Bronchial epithelial cell (primary cell): ENCODE results near the gene DAP3. TPM values are rescaled to one million over a fixed set of nuclear protein-coding genes. Genes with fewer than 3 reads are reported as not detected.
A peak's percentile ranks its signal among the peaks of the same experiment; 100 is the strongest.
"Not testable (repeated sequence)": the region's sequence is repeated elsewhere in the genome, so short reads cannot be mapped to it uniquely, and the experiment has no call there.

Experiments used
- DNase-seq: peaks from one replicate; pipeline ENCODE4 v3.0.0-alpha.2; 2010; ENCODE audit warnings: low read depth
- FAIRE-seq: peaks from 2 replicates; lab custom pipeline; 2011; peaks lifted over from hg19 to GRCh38; lab: Jason Lieb, UNC
- H3K27me3 ChIP-seq: 2 replicates; pipeline ENCODE4 v1.5.1; 2011; ENCODE audit warnings: low read length; ENCODE audit not compliant: control insufficient read depth, insufficient read depth
- H3K36me3 ChIP-seq: 2 replicates; pipeline ENCODE4 v1.5.1; 2011; ENCODE audit warnings: low read length; ENCODE audit not compliant: control insufficient read depth, insufficient read depth
- H3K4me3 ChIP-seq: 2 replicates; pipeline ENCODE4 v1.5.1; 2011; ENCODE audit warnings: mild to moderate bottlenecking, low read depth, low read length, control low read depth
- CTCF ChIP-seq: IDR thresholded peaks from 2 replicates; pipeline ENCODE4 v1.5.1; 2011; ENCODE audit warnings: mild to moderate bottlenecking, moderate library complexity, low read length, control low read depth, inconsistent platforms; ENCODE audit not compliant: insufficient read depth, severe bottlenecking
- total RNA-seq: library from RNA; depleted of rRNA; stranded (reverse); fragments of >200 nt; gene quantifications from 2 replicates; pipeline ENCODE4 v1.2.1, GENCODE V29; 2014

DAP3 gene
- total RNA-seq, 1 donor from 2014 or later = 71.1 TPM

DNA sequence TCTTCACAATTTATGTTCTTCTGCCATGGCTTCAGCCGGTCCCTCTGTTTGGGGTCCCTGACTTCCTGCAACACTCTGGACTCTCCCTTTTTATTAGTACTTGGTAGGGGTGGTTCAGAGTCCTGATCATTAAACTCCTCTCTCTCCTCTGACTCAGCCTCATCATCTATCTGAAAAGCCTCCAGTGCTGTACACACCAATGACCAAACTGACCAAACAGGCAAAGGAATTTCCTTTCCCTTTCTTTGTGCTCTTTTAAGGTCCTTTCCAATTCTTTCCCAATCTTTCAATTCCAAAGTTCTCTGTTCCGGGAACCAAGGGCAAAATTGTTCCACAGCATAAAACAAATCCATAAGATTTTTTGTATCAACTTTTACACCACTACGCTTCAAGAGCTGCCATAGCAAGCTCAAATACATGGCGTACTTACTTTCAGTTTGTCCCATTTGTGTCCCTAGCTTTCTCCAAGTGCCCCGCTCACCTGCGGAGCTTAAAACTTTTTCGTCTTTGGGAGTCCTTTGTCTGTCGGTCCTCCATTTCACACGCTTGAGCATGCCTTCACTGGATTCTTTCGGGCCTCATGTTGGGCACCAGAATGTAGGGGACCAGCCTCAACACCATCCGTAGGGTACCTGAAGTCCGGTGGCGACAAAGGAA lies 9.6 kb downstream of the DAP3 start:
- TF ChIP-seq CTCF = no peak
- DNase-seq = peak; percentile 17

DNA sequence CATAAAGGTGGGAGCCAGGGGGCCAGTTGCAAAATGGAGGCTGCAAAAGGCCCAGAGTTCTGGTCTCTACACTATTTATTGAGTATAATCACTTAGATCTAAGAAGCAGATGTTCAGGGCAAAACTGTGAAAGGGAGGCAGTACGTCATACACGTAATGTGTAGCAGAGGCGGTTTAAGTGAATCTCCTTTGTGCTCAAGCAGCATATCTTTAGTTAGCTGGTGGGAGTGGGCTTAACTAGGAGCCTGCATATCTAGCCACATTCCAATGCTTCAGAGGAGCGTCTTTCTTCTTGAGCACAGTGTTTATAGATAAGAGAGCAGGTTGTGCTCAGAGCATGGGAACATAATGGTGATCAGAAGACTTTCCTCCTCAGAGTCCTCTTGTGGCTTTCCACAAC lies 10.2 kb downstream of the DAP3 start:
- H3K36me3 ChIP-seq, H3K27me3 ChIP-seq, FAIRE-seq, H3K4me3 ChIP-seq, DNase-seq: not testable (repeated sequence)

More for the DNA sequence above, 9.6 kb downstream of the DAP3 start:
- H3K27me3 ChIP-seq = no peaks in the 10 kb centered on the region
- FAIRE-seq = no peak
- H3K4me3 ChIP-seq = no peak overlapping the region
- no peaks in the 10 kb centered on the region for H3K36me3 ChIP-seq

GRCh38 chr1:155701675-155702074 lies 12.8 kb downstream of the DAP3 start:
- FAIRE-seq, H3K36me3 ChIP-seq, H3K27me3 ChIP-seq, H3K4me3 ChIP-seq, DNase-seq: not testable (repeated sequence)

GRCh38 chr1:155703216-155703615 lies 14.3 kb downstream of the DAP3 start:
- DNase-seq (no peak), FAIRE-seq (no peak)
- Histone ChIP-seq H3K36me3 (no peaks in the 10 kb centered on the region), H3K4me3 (no peak overlapping the region), H3K27me3 (no peaks in the 10 kb centered on the region)
- TF ChIP-seq CTCF = no peak

GRCh38 chr1:155704414-155704813 lies 15.5 kb downstream of the DAP3 start:
- H3K36me3 ChIP-seq, H3K4me3 ChIP-seq, H3K27me3 ChIP-seq, FAIRE-seq: not testable (repeated sequence)
- peak; percentile 43 for DNase-seq

DNA sequence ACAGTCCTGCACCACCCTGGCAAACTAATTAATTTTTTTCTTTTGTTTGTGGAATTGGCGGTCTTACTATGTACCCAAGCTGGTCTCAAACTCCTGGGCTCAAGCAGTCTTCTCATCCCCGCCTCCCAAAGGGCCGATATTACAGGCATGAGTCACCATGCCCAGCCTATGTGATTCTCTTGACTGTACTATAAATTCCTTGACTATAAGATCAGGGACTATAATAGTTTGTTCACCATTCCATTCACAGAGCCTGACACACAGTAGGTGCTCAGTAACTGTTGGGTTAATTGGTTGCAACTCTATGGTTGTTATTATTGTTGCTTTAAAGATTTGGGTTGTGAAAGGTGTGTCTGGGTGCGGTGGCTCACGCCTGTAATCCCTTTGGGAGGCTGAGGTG lies 17.2 kb downstream of the DAP3 start:
- FAIRE-seq (no peak), DNase-seq (peak; percentile 55)
- Histone ChIP-seq H3K36me3 (peaks cover 1% of the 10 kb centered on the region), H3K27me3 (no peaks in the 10 kb centered on the region), H3K4me3 (no peak overlapping the region)
- TF ChIP-seq CTCF = no peak

- Histone ChIP-seq H3K27me3 (no peaks in the 10 kb centered on the region), H3K4me3 (no peak overlapping the region), H3K36me3 (peaks cover 1% of the 10 kb centered on the region)
- no peak for TF ChIP-seq CTCF
- FAIRE-seq (no peak), DNase-seq (no peak)
These were observed 20.5 kb downstream of the DAP3 start for GRCh38 chr1:155709391-155709790.

GRCh38 chr1:155711457-155711856 lies 22.6 kb downstream of the DAP3 start:
- DNase-seq, H3K36me3 ChIP-seq, FAIRE-seq, H3K4me3 ChIP-seq, H3K27me3 ChIP-seq: not testable (repeated sequence)

GRCh38 chr1:155712636-155713035 lies 23.7 kb downstream of the DAP3 start:
- H3K27me3 ChIP-seq, DNase-seq, FAIRE-seq, H3K4me3 ChIP-seq, H3K36me3 ChIP-seq: not testable (repeated sequence)
